CD4-positive, alpha-beta T cell treated with Interleukin-21 for 1 hour (primary cell): ENCODE measurements around the gene HYCC1.
"Not testable (repeated sequence)": the region's sequence is repeated elsewhere in the genome, so short reads cannot be mapped to it uniquely, and the experiment has no call there.

Experiments
- DNase-seq: peaks from one replicate; pipeline ENCODE4 v3.0.0-alpha.2; 2020

HYCC1 gene

DNA sequence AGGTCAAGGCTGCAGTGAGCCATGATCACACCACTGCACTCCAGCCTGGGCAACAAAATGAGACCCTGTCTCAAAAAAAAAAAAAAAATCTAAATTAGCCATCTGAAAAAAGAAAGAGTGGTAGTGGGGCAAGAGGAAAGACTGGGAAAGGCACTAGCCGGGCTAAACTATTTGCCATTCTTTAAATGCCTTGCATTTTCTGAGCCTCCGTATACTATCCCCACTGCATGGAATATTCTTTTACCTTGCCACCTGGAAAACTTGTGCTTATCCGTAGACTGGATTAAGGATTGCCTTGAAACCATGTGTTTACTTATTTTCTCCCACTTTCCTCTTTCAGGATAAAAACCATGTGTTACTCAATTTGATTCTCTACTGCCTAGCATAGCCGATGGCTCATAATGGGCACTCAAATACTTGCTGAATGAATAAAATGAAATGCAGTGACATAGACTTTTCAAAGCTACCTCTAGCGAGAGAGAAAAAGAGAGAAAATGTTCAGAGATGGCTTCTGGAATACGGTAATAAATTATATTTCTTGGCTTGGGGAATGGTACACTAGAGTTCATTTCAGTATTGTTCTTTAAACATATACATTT lies 30.6 kb downstream of the HYCC1 start:
- no peak for DNase-seq

DNA sequence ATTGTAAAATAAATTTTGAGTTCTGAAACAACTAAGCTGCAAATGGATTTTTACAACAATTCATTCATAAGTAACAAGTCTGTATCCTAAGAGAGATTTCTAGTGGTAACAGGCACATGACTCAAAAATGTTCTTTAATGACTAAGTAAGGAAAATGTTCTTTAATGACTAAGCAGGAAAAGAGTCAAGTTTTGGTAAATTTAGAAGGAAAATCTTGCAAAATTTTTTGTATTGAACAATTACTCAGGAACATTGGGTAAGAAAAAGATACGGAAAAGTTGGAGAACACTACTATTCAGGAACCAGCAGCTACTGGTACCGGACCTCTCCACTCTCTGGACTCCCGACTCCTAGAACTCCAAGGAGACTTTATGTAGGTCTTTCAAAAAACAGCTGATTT lies 33.5 kb downstream of the HYCC1 start:
- no peak for DNase-seq

DNA sequence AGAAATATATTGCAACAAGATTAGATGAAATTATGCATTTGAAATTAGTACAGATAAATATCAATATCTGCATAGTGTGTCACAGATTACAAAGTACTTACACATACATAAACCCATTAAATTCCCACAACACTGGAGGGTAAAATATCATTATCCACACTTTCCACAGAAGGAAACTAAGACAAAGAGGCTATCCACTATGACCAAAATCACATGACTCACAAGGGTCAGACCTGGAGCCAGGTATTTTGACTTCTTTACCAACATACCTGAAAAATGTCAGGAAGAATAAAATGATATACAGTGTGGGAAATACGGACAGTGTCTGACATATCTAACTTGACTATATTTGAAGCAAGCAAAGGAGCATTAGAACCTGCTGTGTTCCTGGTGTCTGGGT lies 34.1 kb downstream of the HYCC1 start:
- no peak for DNase-seq

DNA sequence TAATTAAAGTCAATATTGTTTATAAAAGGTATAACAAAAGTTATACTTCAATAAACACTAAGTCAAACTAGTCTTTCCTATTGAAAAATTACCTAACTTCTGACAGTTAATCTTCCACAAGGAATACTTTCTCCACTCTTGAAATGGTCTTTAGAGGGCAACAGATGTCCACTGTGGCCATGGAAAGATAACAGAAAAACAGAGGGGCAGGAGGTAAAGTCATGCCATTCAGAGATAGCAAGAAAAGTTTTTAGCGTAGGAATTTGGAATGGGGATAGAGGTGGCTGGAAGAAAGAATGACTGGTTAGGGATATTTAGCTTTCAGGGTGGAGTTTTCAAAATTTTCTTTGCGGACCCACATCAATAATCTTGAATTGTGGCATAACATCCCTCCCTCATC lies 34.7 kb downstream of the HYCC1 start:
- DNase-seq: no peak

DNA sequence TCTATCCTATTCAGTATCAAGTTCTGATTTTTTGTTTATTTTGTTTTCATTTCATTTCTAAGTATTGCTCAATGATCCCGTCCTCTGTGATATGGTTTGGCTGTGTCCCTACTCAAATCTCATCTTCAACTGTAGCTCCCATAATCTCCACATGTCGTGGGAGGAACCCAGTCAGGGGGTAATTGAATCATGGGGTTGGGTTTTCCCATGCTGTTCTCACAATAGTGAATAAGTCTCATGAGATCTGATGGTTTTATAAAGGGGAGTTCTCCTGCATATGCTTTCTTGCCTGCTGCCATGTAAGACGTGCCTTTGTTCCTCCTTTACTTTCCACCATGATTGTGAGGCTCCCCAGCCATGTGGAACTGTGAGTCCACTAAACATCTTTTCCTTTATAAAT lies 39.3 kb downstream of the HYCC1 start:
- not testable (repeated sequence) for DNase-seq

DNA sequence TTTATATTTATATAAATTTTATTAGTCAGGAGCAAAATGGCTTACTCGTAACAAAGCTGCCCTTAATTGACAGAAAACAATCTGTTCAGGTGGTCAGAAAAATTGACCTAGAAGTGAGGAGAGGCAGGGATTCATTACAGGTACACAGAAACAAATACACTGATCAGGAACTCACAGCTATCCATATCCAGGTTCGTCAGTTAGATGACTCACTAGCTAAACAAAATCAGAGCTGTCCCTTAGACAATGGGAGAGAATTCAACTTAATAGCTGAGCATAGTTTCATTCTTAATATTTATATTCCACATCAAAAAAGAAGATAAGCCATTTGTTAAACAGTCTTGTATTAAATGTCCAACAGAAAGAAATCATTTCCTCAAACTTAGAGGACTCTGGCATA lies 41.7 kb downstream of the HYCC1 start:
- no peak for DNase-seq

DNA sequence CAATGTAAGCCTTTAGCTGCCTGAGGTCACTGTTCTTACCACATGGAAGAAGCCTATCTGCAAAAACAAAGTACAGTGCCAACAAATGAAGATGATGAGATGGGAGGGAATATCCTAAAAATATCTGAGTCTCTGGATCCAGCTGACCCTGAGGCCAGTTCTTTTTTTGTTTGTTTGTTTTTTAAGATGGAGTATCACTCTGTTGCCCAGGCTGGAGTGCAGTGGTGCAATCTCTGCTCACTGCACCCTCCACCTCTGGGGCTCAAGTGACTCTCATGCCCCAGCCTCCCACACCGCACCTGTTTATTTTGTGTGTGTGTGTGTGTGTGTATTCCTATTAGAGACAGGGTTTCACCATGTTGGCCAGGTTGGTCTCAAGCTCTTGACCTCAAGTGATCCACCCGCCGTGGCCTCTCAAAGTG lies 44.9 kb downstream of the HYCC1 start:
- DNase-seq: no peak
